GM21717 (cell line): Measurements from ENCODE around the gene AVPI1.
"Not testable (repeated sequence)": the region's sequence is repeated elsewhere in the genome, so short reads cannot be mapped to it uniquely, and the experiment has no call there.

ENCODE experiments used
- ATAC-seq: cut with Tn5 transposase; IDR thresholded peaks from one replicate; pipeline ENCODE4 v1.9.1; 2021; ENCODE audit warnings: mild to moderate bottlenecking, moderate library complexity; ENCODE audit not compliant: unreplicated experiment

Gene AVPI1

GRCh38 chr10:97713339-97713825, 26.3 kb upstream of the AVPI1 start, which contains the start of gene MARVELD1:
TSS of gene MARVELD1 (plus strand) at chr10:97713730. CDS start at chr10:97713877, 147 bp downstream.
- no peak for ATAC-seq

- ATAC-seq, result no peak
Measured at GRCh38 chr10:97711640-97712572, 24.9 kb upstream of the AVPI1 start.

- no peak for ATAC-seq
Measured at GRCh38 chr10:97708976-97709946, 22.2 kb upstream of the AVPI1 start.

GRCh38 chr10:97708167-97708566, 21.1 kb upstream of the AVPI1 start:
- ATAC-seq, result no peak

- no peak for ATAC-seq
Measured at GRCh38 chr10:97707134-97707861, 20.3 kb upstream of the AVPI1 start.

- ATAC-seq, result no peak
Measured at GRCh38 chr10:97705006-97705670, 18.1 kb upstream of the AVPI1 start.

GRCh38 chr10:97704341-97704740, 17.3 kb upstream of the AVPI1 start:
- ATAC-seq, result no peak

GRCh38 chr10:97703398-97704067, 16.5 kb upstream of the AVPI1 start:
- no peak for ATAC-seq

GRCh38 chr10:97701438-97702069, 14.5 kb upstream of the AVPI1 start:
- no peak for ATAC-seq

- not testable (repeated sequence) for ATAC-seq
Measured at GRCh38 chr10:97698072-97698655, 11.1 kb upstream of the AVPI1 start.

GRCh38 chr10:97690133-97690532, 3.1 kb upstream of the AVPI1 start:
- ATAC-seq, result no peak

- no peak for ATAC-seq
Measured at GRCh38 chr10:97689559-97690020, 2.5 kb upstream of the AVPI1 start.

GRCh38 chr10:97687785-97688781, 1.0 kb upstream of the AVPI1 start:
- no peak for ATAC-seq

GRCh38 chr10:97686301-97686961, 610 bp downstream of the AVPI1 start:
- ATAC-seq, result peak; percentile 21

- ATAC-seq, result no peak
Measured at GRCh38 chr10:97685395-97685958, 1.6 kb downstream of the AVPI1 start.

GRCh38 chr10:97684866-97685394, 2.1 kb downstream of the AVPI1 start:
- no peak for ATAC-seq
